ENCODE data around the gene MRPL1. TPM values are rescaled to one million over a fixed set of nuclear protein-coding genes. Genes with fewer than 3 reads are reported as not detected.

MRPL1 gene
- total RNA-seq, 1 experiment from 2014 or later, result 18.3 TPM

DNA sequence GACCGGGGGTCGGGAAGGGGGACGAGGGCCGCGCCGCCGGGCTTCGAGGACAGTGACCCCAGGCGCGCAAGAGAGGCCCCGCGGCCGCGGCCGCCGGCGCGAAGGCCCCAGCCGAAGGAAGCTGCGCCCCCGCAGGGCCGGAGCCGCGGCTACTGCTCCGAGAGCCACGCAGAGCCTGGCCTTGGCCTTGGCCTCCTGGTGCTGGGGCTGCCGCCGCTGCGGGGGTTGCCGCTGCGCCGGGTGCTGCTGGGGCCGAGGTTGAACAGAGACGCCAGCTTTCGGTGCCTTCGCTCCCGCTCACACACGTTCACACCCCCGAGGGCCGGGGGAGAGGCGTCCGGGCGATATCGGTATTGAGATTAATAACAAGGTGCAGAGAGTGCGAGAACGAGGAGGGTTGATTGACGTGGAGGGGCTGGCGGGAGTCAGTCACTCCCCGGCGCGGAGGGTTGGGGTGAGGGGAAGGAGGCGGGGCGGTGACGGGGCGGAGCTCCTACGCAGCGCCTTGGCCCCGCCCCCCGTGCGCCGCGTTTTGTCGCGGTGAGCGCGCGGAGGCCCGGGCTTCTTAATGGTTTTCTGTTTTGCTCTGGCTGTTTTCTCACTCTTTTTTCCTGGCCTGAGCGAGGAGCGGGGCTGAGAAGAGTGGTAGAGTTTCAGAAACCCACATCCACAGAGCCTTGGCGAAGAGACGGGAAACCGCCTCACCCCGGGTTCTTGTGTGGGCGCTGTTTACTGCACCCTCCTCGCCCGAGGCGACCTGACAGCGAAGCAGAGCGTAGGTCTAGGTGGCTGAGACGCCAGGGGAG lies 42.6 kb upstream of the MRPL1 start:
- peak overlapping the region; percentile 71 to 79 for H3K4me3 ChIP-seq (ENCODE audit: low read depth in 2 of 2, low read length in 2 of 2)
- ATAC-seq (peak; percentile 92), DNase-seq (ENCODE audit: low read depth, low spot score) (peak; percentile 25)
- H3K9me3 ChIP-seq (ENCODE audit: control insufficient read depth, insufficient read depth, low read depth, low read length), result no peaks in the 10 kb centered on the region
- H3K27ac ChIP-seq (ENCODE audit: low read length), result peak overlapping the region; percentile 83
- in situ Hi-C loops (cut with HindIII; ENCODE audit: low pct_unique_long_range_greater_than_20kb, low sequenced_read_pairs), result no loop called here
- BruUV-seq (replicated peaks), result no TSS peak
- H3K27me3 ChIP-seq (ENCODE audit: control insufficient read depth, insufficient read depth, low read length), result no peaks in the 10 kb centered on the region
- no peaks in the 10 kb centered on the region; the same call in 1 of the 2 replicates for H3K36me3 ChIP-seq (ENCODE audit: control insufficient read depth, insufficient read depth, low read length)
- intact Hi-C loops (cut with micrococcal nuclease; ENCODE audit: unreplicated experiment), result no loop called here
- TF ChIP-seq, protein P1, sequence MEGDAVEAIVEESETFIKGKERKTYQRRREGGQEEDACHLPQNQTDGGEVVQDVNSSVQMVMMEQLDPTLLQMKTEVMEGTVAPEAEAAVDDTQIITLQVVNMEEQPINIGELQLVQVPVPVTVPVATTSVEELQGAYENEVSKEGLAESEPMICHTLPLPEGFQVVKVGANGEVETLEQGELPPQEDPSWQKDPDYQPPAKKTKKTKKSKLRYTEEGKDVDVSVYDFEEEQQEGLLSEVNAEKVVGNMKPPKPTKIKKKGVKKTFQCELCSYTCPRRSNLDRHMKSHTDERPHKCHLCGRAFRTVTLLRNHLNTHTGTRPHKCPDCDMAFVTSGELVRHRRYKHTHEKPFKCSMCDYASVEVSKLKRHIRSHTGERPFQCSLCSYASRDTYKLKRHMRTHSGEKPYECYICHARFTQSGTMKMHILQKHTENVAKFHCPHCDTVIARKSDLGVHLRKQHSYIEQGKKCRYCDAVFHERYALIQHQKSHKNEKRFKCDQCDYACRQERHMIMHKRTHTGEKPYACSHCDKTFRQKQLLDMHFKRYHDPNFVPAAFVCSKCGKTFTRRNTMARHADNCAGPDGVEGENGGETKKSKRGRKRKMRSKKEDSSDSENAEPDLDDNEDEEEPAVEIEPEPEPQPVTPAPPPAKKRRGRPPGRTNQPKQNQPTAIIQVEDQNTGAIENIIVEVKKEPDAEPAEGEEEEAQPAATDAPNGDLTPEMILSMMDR (IDR thresholded peaks at IDR 0.05), result no peak
- TF ChIP-seq POLR2AphosphoS5 (IDR thresholded peaks at IDR 0.05; ENCODE audit: low read depth, low read length), result peak; percentile 64
- TF ChIP-seq, protein P2, sequence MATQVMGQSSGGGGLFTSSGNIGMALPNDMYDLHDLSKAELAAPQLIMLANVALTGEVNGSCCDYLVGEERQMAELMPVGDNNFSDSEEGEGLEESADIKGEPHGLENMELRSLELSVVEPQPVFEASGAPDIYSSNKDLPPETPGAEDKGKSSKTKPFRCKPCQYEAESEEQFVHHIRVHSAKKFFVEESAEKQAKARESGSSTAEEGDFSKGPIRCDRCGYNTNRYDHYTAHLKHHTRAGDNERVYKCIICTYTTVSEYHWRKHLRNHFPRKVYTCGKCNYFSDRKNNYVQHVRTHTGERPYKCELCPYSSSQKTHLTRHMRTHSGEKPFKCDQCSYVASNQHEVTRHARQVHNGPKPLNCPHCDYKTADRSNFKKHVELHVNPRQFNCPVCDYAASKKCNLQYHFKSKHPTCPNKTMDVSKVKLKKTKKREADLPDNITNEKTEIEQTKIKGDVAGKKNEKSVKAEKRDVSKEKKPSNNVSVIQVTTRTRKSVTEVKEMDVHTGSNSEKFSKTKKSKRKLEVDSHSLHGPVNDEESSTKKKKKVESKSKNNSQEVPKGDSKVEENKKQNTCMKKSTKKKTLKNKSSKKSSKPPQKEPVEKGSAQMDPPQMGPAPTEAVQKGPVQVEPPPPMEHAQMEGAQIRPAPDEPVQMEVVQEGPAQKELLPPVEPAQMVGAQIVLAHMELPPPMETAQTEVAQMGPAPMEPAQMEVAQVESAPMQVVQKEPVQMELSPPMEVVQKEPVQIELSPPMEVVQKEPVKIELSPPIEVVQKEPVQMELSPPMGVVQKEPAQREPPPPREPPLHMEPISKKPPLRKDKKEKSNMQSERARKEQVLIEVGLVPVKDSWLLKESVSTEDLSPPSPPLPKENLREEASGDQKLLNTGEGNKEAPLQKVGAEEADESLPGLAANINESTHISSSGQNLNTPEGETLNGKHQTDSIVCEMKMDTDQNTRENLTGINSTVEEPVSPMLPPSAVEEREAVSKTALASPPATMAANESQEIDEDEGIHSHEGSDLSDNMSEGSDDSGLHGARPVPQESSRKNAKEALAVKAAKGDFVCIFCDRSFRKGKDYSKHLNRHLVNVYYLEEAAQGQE (IDR thresholded peaks at IDR 0.05; ENCODE audit: insufficient read depth in 1 of 2, low read depth in 2 of 2, low read length in 1 of 2), result no peak
- TF ChIP-seq TCF7L2 (IDR thresholded peaks at IDR 0.05; ENCODE audit: low read depth, low read length), result no peak
- 0 out of 2 replicates have a peak, but pooled peaks have one; percentile 26 for TF ChIP-seq SIN3A (IDR thresholded peaks at IDR 0.05; ENCODE audit: borderline replicate concordance, insufficient read depth, low read depth, low read length)
- CTCF ChIA-PET, result no interaction called here
- peaks cover 13% of the 10 kb centered on the region for H3K4me1 ChIP-seq (ENCODE audit: control insufficient read depth, insufficient read depth, low read length)
- POLR2A ChIA-PET, result interaction anchor here (0.5 kb wide), 1 partner anchor 65 kb away, joined by 4 read pairs; no protein-coding TSS in a partner anchor

DNA sequence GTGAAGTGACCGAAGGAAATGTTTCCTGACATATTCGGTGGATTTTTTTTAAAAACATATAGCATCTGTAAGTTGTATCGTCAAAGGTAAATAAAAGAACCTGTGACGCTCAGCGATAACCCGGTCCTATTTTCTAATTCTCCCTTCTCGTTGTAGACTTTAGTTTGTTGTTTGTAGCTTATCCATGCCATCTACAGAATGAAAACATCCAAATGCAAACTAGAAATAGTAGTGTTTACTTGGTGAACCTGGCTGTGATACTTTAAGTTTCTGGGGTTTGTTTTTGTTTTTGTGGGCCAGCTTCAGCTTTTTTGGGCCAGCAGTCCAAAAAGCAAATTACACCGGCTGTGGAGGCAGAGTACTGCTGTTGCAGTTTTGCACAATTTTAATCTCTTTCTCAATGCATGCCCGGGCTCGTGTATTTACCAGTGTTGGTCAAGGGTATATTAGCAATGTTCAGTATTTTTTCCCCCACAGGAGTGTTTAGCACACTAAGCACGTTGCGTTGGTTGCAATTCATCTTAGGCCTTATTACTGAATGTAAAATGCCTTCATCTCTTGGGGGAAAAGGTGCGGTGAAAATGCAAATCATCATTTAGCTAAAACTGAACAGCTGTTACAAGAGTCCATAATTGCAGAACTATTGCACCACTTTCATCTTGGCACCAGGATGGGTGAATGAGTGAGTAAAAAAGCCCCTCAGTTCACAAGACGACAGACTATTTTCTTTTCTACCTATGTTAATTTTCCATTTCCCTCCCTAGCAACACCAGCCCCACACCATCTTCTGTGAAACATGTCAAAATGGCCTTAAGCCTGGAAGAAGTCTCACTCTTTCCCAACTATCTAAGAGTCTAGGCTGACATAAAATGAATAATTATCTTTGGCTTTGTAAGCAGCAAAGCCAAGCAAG lies 41.7 kb upstream of the MRPL1 start:
- H3K36me3 ChIP-seq (ENCODE audit: control insufficient read depth, insufficient read depth, low read length), result no peaks in the 10 kb centered on the region; the same call in 1 of the 2 replicates
- DNase-seq (ENCODE audit: low read depth, low spot score) (no peak), ATAC-seq (no peak)
- H3K4me1 ChIP-seq (ENCODE audit: control insufficient read depth, insufficient read depth, low read length), result peaks cover 13% of the 10 kb centered on the region
- ChIA-PET CTCF (no interaction called here), POLR2A (interaction anchor here (0.5 kb wide), 1 partner anchor 66 kb away, joined by 4 read pairs; no protein-coding TSS in a partner anchor)
- no peaks in the 10 kb centered on the region for H3K9me3 ChIP-seq (ENCODE audit: control insufficient read depth, insufficient read depth, low read depth, low read length)
- TF ChIP-seq, protein P1 (IDR thresholded peaks at IDR 0.05), result no peak
- TF ChIP-seq, protein P2 (IDR thresholded peaks at IDR 0.05; ENCODE audit: insufficient read depth in 1 of 2, low read depth in 2 of 2, low read length in 1 of 2), result no peak
- TF ChIP-seq TCF7L2 (IDR thresholded peaks at IDR 0.05; ENCODE audit: low read depth, low read length), result no peak
- TF ChIP-seq SIN3A (IDR thresholded peaks at IDR 0.05; ENCODE audit: borderline replicate concordance, insufficient read depth, low read depth, low read length), result no peak
- TF ChIP-seq POLR2AphosphoS5 (IDR thresholded peaks at IDR 0.05; ENCODE audit: low read depth, low read length), result no peak
- H3K27me3 ChIP-seq (ENCODE audit: control insufficient read depth, insufficient read depth, low read length), result no peaks in the 10 kb centered on the region
- H3K4me3 ChIP-seq (ENCODE audit: low read depth in 2 of 2, low read length in 2 of 2), result peak overlapping the region; percentile 71 to 79
- no TSS peak for BruUV-seq (replicated peaks)
- in situ Hi-C loops (cut with HindIII; ENCODE audit: low pct_unique_long_range_greater_than_20kb, low sequenced_read_pairs) (no loop called here), intact Hi-C loops (cut with micrococcal nuclease; ENCODE audit: unreplicated experiment) (no loop called here)
- peak overlapping the region; percentile 83 for H3K27ac ChIP-seq (ENCODE audit: low read length)

All from Panc1 (cell line).